GM21381 (cell line): ENCODE measurements around the gene ARFGAP1.

Experiments used
- ATAC-seq: cut with Tn5 transposase; IDR thresholded peaks from one replicate; pipeline ENCODE4 v1.9.1; 2021; ENCODE audit warnings: mild to moderate bottlenecking, moderate library complexity; ENCODE audit not compliant: unreplicated experiment

ARFGAP1 gene

GRCh38 chr20:63317601-63318291 lies 45.1 kb downstream of the ARFGAP1 start:
- no peak for ATAC-seq

GRCh38 chr20:63318391-63319163 lies 46.0 kb downstream of the ARFGAP1 start:
- ATAC-seq, result no peak

- ATAC-seq, result no peak
These were observed 46.8 kb downstream of the ARFGAP1 start for GRCh38 chr20:63319164-63320040.

GRCh38 chr20:63320041-63320511 lies 47.5 kb downstream of the ARFGAP1 start:
- ATAC-seq, result no peak

- no peak for ATAC-seq
These were observed 48.1 kb downstream of the ARFGAP1 start for GRCh38 chr20:63320616-63321147.

GRCh38 chr20:63321148-63321831 lies 48.7 kb downstream of the ARFGAP1 start:
- ATAC-seq, result no peak

- no peak for ATAC-seq
These were observed 49.7 kb downstream of the ARFGAP1 start for GRCh38 chr20:63322146-63322932.

- ATAC-seq, result no peak
These were observed 50.3 kb downstream of the ARFGAP1 start for GRCh38 chr20:63322933-63323273.

- ATAC-seq, result no peak
These were observed 50.9 kb downstream of the ARFGAP1 start for GRCh38 chr20:63323357-63323981.

GRCh38 chr20:63325021-63325471 lies 52.4 kb downstream of the ARFGAP1 start:
- ATAC-seq, result no peak

GRCh38 chr20:63325554-63326313 lies 53.1 kb downstream of the ARFGAP1 start:
- ATAC-seq, result no peak

- no peak for ATAC-seq
These were observed 54.0 kb downstream of the ARFGAP1 start for GRCh38 chr20:63326314-63327230.

- ATAC-seq, result no peak
These were observed 54.7 kb downstream of the ARFGAP1 start for GRCh38 chr20:63327231-63327745.

GRCh38 chr20:63328026-63328700 lies 55.5 kb downstream of the ARFGAP1 start:
- ATAC-seq, result no peak

- ATAC-seq, result no peak
These were observed 56.2 kb downstream of the ARFGAP1 start for GRCh38 chr20:63328718-63329275.

- no peak for ATAC-seq
These were observed 56.9 kb downstream of the ARFGAP1 start for GRCh38 chr20:63329331-63330083.
